NCI-H526 treated with DMSO at 0.1 percent for 48 hours (cell line): ENCODE data around the gene SPATA46.
A peak's percentile ranks its signal among the peaks of the same experiment; 100 is the strongest.

Experiments used
- DNase-seq: peaks from one replicate; lab custom pipeline; 2025; lab: John Stamatoyannopoulos, UW

SPATA46 gene

DNA sequence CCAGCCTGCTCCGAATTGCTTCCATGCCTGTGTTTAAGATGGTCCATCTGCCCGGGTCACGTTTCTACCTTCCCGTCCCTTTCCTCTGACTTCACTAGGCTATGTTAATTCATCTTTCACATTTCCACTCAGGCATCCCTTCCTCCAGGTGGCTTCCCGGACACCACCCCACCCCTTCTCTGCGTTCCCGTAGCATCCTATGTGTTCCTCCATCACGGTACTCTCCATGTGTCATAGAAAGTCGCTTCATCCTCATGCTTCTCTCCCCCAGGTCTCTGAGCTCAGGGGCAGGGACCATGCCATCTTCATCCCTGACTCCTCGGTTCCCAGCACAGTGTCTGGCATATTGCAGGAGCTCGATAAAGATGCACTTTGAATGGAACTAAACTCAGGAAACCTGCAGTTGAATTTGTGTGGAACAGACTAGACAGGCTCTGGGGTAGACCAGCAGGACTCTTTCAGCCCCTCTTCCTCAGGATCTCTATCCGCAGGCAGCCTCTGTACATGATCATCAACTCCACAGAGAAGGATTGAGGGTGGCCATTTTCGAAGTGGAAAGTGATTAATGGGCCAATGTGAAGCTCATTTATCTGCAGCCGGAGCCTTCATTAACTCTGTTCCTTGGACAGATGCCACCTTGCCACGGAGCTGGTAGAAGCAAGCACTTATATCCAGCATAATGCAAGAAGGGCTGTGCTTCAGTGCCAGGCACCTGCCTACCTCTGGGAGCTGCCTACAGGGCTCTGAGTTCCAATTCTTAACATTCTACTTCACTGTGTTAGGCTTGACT lies 13.9 kb upstream of the SPATA46 start:
- no peak for DNase-seq

DNA sequence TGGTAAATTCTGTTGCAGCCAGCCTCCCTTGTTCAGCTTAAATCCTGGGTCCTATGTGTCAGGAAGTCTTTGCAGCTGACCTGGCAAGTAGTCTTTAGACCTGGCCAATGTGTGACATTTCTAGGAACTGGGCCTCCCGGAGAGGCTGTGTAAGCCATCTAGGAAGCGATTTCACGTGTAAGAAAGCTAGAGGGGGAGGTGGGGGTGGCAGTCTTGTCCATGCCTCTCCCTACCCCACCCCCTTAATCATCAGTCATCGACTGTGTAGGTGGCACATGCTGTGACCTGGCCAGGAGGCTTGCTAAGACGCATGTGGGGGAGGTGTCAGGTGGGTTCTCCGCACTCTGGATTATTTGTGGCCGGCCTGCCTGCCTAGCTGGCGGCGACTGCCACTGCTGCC lies 13.3 kb upstream of the SPATA46 start:
- no peak for DNase-seq

GRCh38 chr1:162389021-162389818 lies 12.6 kb upstream of the SPATA46 start:
- peak; percentile 32 for DNase-seq

- no peak for DNase-seq
Observed at GRCh38 chr1:162388615-162389014, 12.0 kb upstream of the SPATA46 start.

- no peak for DNase-seq
Observed at GRCh38 chr1:162388083-162388594, 11.5 kb upstream of the SPATA46 start.

GRCh38 chr1:162387226-162388082 lies 10.8 kb upstream of the SPATA46 start:
- DNase-seq, result no peak

GRCh38 chr1:162386292-162387225 lies 9.9 kb upstream of the SPATA46 start:
- DNase-seq, result no peak

DNA sequence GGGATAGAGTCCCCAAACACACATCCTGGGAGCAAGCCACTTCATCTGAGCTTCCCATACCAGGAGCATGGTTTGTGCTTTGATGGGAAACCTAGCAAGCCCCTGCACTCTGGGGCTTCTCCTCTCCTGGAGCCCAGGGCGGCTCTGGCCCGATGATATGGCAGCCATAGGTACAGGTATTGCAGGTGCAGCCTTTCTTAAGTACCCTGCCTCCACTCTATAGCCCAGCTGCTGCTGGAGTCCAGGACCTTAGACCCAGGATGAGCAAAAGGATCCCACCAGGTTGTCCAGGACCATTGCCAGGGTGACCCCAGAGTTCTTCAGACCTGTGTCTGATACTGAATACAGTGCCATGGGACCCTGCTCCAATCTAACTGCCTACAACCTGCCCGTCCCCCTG lies 9.0 kb upstream of the SPATA46 start:
- DNase-seq, result no peak

DNA sequence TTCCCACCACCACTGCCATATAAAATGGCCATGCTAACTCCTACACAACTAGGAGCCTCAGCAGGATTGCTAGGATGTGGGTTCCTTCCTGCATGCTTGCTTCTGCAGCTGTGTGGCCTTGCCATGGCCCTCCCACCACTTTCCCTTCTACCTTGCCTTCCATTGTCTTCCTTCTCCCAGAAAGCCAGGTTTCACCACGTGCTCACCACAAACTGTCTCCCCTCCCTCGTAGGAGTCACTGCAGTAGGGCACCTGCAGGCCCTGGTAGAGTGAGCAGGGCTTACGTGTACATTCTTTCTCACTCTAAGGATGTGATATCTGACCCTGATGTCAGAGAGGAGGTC lies 8.6 kb upstream of the SPATA46 start:
- DNase-seq, result no peak

DNA sequence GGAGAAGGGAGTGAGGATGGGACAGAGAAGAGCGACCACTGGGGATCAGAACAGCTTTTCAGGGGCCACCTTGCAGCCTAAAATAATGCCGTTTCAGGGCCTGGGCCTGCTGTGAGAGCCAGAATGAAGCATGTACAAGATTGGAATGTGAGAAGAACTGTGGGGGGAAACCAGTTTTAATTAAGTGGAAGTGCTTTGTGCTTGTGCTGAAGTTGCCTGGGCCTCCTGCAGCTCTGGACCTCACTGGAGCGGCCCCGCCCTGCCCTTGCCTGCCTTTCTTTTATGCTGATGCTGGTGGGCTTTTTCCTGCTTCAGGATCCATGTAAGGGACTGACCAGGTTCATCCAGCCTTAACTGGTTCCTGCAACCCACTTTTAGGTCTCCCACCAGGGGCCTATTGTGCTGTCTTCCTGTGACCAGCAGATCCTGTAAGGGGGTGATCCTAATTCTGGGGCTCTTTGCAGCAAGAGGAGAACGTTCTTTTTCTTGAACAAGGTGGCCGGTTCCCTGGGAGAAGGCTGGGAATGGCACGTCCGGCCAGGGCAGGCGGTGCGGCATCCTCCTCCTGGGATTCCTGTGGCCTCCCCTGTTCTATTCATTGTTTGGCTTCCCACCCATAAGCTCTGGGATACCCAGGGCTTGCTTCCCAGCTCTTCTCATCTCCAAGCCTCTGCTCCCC lies 8.1 kb upstream of the SPATA46 start:
- DNase-seq, result no peak

DNA sequence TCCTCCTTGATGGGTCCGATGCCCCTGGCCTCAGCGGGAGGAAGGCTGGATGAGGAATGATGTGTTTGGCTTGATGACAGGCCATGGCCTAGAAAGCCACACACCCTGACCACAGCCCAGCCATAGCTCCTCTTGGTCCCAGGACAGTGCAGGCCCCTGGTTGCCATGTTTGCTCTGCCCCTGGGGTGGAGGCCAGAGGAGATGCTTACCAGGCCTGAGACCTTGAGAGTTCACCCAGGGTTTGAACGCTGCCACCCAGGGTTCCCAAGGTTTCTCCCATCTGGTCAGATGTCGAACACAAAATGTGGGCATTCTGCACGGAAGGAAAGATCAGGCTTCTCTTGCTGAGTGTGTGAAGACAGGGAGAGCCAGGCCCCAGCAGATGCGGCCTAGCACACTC lies 7.5 kb upstream of the SPATA46 start:
- no peak for DNase-seq

DNA sequence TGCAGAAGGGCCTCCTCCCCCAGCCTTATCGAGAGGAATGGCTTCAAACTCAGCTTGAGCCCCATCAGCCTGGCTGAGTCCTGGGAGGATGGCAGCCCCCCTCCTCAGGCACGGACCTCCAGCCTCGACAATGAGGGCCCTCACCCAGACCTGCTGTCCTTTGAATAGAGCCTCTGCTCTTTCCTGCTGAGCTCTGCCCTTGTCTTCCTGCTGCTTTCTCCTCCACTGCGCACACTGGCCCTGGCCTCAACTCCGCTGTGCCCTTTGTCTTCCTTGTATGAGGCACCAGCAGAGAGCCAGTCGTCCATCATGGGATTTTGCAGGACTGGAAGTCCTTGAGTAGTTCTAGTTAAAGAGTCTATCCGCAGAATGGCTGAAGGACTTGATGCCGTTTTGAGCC lies 6.9 kb upstream of the SPATA46 start:
- no peak for DNase-seq

DNA sequence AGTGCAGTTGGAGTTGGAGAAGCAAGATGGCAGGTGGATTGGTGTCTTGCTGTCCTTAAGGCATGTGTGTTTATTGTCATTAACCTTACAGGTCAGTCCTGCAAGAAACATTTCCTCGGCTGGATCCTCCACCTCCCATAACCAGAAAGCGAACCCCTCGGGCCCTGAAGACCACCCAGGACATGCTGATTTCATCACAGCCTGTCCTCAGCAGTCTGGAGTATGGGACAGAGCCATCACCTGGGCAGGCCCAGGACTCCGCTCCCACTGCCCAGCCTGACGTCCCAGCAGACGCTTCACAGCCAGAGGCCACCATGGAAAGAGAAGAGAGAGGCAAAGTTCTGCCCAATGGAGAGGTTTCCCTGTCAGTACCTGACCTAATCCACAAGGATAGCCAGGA lies 6.4 kb upstream of the SPATA46 start:
- DNase-seq, result no peak

GRCh38 chr1:162381941-162382750 lies 5.5 kb upstream of the SPATA46 start:
- DNase-seq, result no peak

DNA sequence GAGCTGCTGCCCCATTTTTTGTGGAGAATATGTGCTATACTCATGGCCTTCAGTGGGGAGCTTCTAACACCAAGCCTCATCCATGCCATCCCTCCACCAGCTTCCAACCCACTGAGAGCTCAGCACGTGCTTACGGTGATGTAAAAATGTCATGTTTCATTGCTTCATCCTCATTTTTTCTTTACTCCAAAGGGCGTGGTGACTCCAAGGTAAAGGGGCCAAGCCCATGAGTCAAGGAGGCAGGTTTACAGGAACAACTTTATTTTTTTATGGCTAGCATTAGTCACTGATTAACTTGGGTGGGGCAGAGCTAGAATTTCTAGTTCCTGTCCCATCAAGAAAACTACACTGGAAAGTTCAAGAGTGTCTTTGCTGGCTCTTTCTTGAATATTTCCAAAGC lies 4.7 kb upstream of the SPATA46 start, which contains the start of gene C1orf226:
Gene C1orf226, plus strand, starts transcription at position 346 of the 400 bp plus-strand sequence. CDS start 174 bp downstream, outside the sequence.
- DNase-seq, result no peak

DNA sequence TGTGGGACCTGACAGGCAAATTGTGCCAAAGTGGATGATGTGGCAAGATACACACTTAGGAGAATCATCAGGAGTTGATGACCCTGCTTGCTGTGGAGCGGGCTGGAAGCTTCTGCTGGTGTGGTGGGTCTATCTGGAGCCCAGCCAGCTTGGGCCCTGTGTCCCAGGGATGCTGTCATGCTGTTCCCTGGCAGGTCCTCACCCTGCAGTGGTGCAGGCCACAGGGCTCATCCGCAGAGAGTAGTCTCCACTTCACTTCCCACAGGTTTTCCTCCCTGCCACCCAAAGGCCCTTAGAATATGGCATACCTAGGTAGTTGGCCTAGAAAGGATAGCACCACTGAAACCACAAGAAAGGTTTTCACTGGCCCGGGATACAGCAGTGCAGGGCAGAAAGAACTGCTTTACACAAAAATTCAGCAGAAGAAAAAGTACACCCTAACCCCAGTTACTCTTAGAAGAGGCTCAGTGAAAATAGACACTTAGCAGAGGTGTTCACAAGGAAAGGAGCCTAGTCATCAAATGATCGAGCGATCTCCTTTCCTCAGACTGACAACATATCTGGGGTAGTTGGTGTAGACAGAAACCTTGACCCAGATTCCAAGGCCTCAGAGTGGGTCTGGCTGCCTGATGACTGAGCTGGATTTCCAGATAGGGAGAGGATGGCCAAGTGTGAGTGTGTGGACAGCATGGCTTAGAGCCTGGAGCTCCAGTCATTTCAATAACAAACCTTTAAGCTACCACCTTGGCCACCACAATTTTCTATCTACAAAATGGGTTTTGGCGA lies 3.6 kb upstream of the SPATA46 start:
- DNase-seq, result no peak

DNA sequence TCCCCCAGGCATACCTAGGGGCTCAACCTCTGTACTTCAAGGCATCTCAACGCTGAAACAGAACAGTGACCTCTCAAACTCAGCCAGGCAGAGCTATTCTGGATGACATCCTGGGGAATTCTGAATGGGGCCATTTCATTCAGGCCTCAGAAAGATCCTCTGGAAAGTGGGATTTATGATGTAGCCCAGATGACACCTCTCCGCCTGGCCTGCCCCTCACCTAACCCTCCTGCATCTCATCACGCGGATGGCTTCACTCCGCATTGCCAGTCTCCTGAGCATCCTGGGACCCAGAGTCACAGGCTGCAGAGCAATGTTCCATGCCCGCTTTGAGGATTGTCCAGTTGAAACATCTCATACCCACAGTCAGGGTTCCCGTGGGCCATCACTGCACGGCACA lies 1.2 kb downstream of the SPATA46 start:
- no peak for DNase-seq

GRCh38 chr1:162374406-162374805 lies 2.2 kb downstream of the SPATA46 start:
- DNase-seq, result no peak
